GM19239 (cell line): ENCODE measurements around the gene THOC2.
"Not testable (repeated sequence)": the region's sequence is repeated elsewhere in the genome, so short reads cannot be mapped to it uniquely, and the experiment has no call there.

Experiments
- DNase-seq: peaks from one replicate; pipeline ENCODE4 v3.0.0; 2011; ENCODE audit warnings: low spot score; ENCODE audit not compliant: insufficient read length
- FAIRE-seq: peaks from 2 replicates; lab custom pipeline; 2011; peaks lifted over from hg19 to GRCh38; lab: Jason Lieb, UNC

Gene THOC2

DNA sequence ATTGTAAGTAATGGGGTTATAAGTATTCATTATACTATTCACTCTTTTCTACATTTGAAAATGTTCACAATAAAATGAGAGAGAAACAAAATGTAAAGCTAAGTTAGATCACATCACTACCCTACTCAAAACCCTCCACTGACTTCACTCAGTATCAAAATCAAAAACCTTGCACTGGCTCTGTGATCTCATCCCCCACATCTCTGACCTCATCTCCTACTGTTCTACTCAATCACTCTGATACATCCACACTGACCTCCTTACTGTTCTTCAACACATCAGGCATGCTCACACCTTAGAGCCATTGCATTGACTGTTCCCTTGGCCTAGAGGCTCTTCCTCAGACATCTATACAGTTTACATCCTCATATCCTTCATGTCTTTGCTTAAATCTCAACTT lies 50.7 kb downstream of the THOC2 start:
- no peak for DNase-seq

DNA sequence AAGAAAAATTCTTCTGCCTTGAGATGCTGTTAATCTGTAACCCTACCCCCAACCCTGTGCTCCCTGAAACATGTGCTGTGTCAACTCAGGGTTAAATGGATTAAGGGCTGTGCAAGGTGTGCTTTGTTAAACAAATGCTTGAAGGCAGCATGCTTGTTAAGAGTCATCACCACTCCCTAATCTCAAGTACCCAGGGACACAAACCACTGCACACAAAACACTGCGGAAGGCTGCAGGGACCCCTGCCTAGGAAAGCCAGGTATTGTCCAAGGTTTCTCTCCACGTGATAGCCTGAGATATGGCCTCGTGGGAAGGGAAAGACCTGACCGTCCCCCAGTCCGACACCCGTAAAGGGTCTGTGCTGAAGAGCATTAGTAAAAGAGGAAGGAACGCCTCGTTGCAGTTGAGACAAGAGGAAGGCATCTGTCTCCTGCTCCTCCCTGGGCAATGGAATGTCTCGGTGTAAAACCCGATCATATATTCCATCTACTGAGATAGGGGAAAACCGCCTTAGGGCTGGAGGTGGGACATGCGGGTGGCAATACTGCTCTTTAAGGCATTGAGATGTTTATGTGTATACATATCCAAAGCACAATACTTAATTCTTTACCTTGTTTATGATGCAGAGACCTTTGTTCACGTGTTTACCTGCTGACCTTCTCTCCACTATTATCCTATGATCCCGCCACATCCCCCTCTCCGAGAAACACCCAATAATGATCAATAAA lies 53.0 kb downstream of the THOC2 start:
- not testable (repeated sequence) for FAIRE-seq, DNase-seq

More for the DNA sequence above, 50.7 kb downstream of the THOC2 start:
- no peak for FAIRE-seq

DNA sequence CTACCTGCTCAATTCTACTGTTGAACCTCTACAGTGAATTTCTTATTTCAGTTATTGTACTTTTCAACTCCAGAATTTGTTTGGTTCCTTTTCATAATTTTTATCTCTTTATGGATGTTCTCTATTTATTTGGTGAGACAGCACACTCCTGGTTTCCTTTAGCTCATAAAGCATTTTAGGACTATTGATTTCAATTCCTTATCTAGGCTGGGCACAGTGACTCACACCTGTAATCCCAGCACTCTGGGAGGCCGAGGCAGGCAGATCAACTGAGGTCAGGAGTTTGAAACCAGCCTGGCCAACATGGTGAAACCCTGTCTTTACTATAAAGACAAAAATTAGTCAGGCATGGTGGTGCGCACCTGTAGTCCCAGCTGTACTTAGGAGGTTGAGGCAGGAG lies 57.7 kb downstream of the THOC2 start:
- DNase-seq (no peak), FAIRE-seq (peak; percentile 37)

DNA sequence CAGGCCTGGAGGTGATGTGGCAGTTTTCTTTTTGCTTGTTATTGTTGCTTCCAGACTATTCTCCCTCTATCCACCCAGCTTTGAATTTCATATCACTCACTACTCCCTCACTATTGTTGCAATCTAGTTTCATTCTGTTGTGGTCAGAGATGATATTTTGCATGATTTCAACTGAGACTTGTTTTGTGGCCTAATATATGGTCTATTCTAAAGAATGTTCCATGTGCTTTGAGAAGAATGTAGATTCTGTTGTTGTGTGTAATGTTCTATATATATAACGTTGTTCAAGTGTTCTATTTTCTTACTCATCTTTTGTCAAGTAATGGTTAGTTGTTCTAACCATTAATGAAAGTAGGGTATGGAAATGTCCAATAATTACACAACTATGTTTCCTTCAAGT lies 59.0 kb downstream of the THOC2 start:
- DNase-seq: no peak
- no peak for FAIRE-seq

DNA sequence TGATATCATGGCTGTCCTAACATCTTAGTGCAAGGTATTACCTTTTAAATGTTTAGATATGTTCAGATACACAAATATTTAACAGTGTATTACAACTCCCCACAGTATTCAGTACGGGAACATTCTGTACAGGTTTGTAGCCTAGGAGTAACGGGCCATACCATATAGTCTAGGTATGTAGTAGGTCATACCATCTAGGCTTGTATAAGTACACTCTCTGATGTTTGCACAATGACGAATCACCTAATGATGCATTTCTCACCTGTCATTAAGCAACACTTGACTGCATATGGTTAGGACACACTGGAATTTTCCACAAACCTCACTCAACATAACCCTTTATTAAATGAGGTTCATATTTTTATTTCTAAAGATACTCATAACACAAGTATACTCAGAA lies 67.7 kb downstream of the THOC2 start:
- no peak for FAIRE-seq
- DNase-seq: no peak

DNA sequence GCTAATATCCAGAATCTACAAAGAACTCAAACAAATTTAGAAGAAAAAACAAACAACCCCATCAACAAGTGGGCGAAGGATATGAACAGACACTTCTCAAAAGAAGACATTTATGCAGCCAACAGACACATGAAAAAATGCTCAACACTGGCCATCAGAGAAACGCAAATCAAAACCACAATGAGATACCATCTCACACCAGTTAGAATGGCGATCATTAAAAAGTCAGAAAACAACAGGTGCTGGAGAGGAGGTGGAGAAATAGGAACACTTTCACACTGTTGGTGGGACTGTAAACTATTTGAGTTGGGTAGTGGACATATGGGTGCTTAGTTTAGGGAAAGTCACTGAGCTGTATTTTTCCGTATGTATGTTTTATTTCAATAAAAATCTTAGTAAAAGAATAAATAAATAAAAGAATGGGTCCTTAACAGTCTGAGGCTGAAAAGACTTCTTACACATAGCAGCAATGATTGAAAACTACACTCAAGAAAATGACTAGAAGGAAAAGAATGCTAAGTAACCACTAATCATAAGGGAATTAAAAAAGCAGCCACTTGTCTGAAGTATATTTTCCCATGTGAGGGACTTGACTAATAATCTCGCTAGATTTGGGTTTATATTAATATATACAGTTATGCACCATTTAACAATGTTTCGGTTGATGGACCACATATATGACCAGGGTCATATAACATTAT lies 68.2 kb downstream of the THOC2 start:
- DNase-seq, FAIRE-seq: not testable (repeated sequence)

DNA sequence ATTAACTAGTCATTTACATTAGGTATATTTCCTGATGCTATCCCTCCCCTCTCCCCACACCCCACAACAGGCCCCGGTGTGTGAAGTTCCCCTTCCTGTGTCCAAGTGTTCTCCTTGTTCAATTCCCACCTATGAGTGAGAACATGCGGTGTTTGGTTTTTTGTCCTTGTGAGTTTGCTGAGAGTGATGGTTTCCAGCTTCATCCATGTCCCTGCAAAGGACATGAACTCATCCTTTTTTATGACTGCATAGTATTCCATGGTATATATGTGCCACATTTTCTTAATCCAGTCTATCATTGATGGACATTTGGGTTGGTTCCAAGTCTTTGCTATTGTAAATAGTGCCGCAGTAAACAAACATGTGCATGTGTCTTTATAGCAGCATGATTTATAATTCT lies 69.1 kb downstream of the THOC2 start:
- not testable (repeated sequence) for DNase-seq, FAIRE-seq

DNA sequence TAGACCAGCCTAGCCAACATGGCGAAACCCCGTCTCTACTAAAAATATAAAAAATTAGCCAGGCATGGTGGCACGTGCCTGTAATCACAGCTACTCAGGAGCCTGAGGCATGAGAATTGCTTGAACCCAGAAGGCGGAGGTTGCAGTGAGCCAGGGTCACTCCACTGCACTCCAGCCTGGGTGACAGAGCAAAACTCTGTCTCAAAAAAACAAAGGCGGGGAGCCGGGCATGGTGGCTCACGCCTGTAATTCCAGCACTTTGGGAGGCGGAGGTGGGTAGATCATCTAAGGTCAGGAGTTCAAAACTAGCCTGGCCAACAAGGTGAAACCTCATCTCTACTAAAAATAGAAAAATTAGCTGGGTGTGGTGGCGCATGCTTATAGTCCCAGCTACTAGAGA lies 76.3 kb downstream of the THOC2 start:
- DNase-seq, FAIRE-seq: not testable (repeated sequence)

DNA sequence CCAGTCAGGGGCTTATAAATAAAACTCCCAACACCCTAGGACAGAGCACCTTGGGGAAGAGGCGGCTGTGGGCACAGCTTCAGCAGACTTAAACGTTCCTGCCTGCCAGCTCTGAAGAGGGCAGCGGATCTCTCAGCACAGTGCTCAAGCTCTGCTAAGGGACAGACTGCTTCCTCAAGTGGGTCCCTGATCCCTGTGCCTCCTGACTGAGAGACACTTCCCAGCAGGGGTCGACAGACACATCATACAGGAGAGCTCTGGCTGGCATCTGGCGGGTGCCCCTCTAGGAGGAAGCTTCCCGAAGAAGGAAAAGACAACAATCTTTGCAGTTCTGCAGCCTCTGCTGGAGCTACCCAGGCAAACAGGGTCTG lies 84.1 kb downstream of the THOC2 start:
- not testable (repeated sequence) for FAIRE-seq, DNase-seq

DNA sequence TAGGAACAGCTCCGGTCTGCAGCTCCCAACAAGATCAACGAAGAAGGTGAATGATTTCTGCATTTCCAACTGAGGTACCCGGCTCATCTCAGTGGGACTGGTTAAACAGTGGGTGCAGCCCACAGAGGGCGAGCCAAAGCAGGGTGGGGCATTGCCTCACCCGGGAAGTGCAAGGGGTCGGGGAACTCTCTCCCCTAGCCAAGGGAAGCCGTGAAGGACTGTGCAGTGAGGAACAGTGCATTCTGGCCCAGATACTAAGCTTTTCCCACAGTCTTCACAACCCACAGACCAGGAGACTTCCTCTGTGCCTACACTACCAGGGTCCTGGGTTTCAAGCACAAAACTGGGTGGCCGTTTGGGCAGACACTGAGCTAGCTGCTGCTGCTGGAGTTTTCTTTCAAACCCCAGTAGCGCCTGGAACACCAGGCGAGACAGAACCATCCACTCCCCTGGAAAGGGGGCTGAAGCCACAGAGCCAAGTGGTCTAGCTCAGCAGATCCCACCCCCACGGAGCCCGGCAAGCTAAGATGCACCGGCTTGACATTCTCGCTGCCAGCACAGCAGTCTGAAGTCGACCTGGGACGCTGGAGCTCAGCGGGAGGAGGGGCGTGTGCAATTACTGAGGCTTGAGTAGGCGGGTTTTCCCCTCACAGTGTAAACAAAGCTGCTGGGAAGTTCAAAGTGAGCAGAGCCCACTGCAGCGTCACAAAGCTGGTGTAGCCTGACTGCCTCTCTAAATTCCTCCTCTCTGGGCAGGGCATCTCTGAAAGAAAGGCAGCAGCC lies 84.6 kb downstream of the THOC2 start:
- DNase-seq (no peak), FAIRE-seq (no peak)

DNA sequence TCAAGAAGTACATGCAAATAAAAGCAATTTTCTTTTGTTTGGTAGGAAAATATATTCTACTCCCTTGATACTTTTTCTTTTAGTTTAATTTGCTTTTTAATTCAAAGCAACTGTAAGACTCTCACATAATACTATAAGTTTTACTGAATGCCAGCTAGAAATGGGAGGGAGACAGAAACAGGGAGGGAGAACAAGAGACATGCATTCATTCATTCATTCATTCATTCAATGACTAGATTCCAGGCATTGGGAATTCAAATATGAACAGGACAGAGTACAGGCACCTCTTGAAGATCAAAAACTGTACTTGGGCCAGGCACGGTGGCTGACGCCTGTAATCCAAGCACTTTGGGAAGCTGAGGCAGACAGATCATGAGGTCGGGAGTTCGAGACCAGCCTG lies 85.6 kb downstream of the THOC2 start:
- DNase-seq: no peak
- no peak for FAIRE-seq

DNA sequence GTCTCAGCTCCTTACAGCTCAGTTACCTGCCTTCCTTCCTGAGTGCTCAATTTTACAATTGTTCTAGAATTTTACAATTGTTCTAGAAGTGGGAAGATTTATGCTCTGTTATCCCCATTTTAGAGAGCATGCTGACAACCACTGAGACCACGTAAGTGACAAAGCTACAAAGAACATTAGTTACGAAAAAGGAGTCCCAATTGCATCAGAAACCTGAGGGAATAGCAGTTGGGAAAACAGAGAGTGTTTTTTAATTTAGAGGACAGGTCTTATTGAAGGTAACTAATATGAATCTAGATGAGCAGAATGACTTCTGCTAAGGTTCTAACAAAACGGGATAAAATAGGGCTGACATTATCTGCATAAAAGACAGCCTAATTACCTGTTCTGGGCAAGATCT lies 103.3 kb downstream of the THOC2 start:
- no peak for DNase-seq
- FAIRE-seq: no peak

DNA sequence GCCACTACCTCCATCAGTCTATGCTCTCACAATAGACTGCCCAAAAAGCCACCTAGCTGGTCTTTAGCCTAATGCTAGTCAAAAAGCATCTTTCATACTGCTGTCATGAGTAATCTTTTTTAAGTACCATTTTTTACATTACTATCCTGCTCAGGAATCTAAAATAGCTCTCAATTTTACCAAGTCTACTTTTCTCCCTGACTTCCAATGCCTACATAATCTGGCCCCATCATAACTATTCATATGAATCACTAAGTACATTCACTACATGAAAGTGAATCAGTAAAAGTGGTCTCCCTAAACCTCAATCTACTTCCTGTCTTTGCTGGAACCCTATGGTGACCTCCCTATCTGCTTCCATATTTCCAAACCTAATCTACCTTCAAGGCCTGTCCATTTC lies 105.9 kb downstream of the THOC2 start:
- FAIRE-seq (peak; percentile 4), DNase-seq (no peak)

DNA sequence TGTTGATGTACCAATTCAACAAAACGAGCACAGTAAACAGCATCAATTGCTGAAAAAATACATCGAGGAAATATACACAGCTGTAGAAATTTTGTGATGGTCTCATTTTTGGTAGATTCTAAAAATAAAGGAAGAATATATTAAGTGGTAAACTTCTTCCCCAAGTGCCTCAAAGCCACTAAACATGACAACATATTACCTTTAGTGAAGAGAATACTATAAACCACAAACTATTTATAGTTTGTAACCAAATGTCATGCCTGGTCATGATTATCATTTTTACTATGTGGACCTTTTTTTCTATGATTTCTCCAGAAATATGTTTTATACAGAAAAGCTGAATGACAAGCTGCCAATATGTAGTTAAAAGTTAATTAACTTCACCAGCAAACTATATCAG lies 106.9 kb downstream of the THOC2 start:
- FAIRE-seq (no peak), DNase-seq (no peak)

DNA sequence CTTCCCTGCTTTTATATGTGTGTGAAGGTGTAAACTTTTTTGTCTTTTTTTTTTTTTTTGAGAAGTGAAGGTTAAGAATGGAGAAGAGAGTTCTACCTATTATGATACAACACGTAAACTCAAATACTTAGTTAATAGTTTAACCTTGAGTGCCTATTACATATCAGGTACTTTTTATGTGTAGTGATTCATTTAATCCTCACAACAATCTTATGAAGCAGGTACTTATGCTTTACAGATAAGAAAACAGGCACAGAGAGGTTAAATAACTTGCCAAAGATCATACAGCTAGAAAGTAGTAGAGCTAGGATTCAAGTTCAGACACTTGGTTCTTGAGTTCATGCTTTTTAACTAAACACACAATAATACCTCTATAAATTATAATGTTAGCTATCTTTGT lies 107.4 kb downstream of the THOC2 start:
- no peak for DNase-seq
- FAIRE-seq: no peak

DNA sequence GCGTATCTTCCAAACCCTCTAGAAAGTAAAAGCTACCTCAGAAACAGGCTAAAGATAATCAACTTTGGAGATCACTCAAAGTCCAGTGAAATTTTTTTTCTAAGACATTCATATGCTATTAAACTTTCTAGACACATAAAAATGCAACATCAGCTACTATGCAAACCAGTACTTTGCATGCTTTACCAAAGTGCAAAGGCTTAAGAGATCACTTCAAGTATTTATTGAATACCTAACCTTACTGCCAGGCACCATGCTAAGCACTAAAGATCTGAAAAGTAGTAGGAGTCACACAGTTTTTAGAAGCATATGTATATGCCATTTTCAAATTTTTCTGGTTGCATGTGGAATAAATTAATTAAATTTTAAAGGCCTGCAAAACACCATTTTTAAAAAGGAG lies 115.8 kb downstream of the THOC2 start:
- FAIRE-seq: no peak
- no peak for DNase-seq

DNA sequence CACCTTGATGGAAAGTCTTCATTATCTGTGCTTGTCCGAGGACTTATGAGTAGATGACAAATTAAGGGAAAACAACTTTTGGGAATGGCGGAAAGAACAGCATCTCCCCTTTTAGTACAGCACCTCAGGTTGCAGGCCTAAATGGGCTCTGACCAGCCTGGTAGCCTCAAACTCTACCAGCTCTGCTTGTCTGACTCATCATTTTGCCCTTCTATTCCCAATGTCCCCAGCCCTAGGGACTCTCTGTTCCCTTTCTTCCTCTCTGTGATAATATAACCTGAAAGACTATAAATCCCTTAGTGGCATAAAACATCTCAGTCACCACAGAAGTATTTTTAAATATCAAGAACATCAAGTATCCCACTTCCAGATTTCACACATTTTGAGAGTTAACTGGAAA lies 121.9 kb downstream of the THOC2 start:
- DNase-seq (no peak), FAIRE-seq (no peak)

DNA sequence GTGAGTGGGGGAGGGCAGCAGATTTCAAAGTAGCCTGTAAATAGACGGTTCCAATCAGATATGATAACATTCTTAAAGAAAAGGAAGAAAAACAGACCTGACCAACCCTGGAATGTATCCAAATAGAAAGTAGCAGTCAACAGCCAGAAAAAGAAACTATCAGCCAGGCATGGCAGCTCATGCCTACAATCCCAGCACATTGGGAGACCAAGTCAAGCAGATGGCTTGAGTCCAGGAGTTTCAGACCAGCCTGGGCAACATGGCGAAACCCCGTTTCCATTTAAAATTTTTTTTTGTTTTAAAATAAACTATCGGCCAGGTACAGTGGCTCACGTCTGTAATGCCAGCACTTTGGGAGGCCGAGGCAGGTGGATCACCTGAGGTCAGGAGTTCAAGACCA lies 125.0 kb downstream of the THOC2 start:
- no peak for FAIRE-seq
- no peak for DNase-seq

DNA sequence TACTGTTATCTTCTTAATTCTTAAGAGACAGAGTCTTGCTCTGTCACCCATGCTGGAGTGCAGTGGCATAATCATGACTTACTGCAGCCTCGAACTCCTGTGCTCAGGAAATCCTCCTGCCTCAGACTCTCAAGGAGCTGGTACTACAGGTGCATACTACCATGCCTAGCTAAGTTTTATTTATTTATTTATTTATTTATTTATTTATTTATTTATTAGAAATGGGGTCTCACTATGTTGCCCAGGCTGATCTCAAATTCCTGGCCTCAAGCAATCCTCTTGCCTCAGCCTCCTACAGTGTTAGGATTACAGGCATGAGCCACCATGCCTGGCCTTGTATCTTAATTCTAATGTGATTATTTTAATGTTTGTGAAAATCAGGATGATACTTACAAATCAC lies 125.6 kb downstream of the THOC2 start:
- FAIRE-seq: no peak
- no peak for DNase-seq

DNA sequence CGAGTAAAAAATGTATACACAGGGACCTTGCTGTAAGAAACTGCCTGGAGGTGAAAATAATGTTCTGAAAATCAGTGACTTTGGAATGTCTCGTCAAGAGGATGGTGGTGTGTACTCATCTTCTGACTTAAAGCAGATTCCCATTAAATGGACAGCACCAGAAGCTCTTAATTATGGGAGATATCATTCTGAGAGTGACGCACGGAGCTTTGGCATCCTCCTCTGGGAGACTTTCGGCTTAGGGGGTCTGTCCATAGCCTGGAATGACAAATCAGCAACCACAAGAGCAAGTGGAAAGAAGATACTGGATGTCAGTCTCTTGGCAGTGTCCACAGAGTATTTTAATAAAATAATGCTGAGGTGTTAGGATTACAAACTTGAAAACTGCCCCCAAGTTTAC lies 129.4 kb downstream of the THOC2 start:
- DNase-seq (no peak), FAIRE-seq (no peak)

DNA sequence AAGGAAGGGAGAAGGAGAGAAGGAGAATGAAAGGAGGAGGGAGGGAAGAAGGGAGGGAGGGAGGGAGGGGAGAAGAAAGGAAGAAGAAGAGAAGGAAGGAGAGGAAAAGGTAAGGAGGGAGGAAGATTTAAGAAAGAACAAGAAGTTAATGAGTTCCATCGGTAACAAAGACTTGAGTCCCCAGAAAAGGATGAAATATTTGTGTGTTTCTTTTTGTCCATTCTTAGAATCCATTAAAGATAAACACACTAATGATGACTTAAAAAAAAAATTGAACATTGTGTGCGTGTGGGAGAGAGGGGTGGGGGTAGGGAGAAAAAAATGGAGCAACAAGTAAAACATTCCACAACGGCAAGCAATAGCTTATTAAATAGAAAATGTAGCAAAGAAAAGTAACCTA lies 131.4 kb downstream of the THOC2 start:
- FAIRE-seq (no peak), DNase-seq (no peak)
